PFSK-1 (cell line): ENCODE results near the gene RBM11.

Source experiments
- FOXP2 ChIP-seq: optimal IDR thresholded peaks from 2 replicates; pipeline ENCODE3; 2011; ENCODE audit warnings: borderline replicate concordance, control low read depth, inconsistent platforms; ENCODE audit not compliant: insufficient read depth; ENCODE audit errors: extremely low read length, extremely low read depth
- POLR2AphosphoS5 ChIP-seq: IDR thresholded peaks from 2 replicates; pipeline ENCODE4 v1.6.1; 2012; ENCODE audit warnings: low read depth, mild to moderate bottlenecking, control low read depth, low read length, moderate library complexity
- SIN3A ChIP-seq: IDR thresholded peaks from 2 replicates; pipeline ENCODE4 v1.6.1; 2012; ENCODE audit warnings: mild to moderate bottlenecking, low read length, moderate library complexity, borderline replicate concordance; ENCODE audit not compliant: insufficient read depth
- TAF1 ChIP-seq: IDR thresholded peaks from 2 replicates; pipeline ENCODE4 v1.6.1; 2012; ENCODE audit warnings: low read length, control low read depth, borderline replicate concordance; ENCODE audit not compliant: insufficient read depth
- TF ChIP-seq, protein P1 (sequence below), 2 experiments: IDR thresholded peaks; 2 replicates each; pipeline versions ENCODE4 v1.6.1 to v1.8.0; 2011 to 2012; ENCODE audit warnings: low read depth in 2 of 2, low read length in 2 of 2, control low read depth in 1 of 2, inconsistent platforms in 1 of 2, mild to moderate bottlenecking in 1 of 2, moderate library complexity in 1 of 2; ENCODE audit not compliant: insufficient read depth in 1 of 2

RBM11 gene

DNA sequence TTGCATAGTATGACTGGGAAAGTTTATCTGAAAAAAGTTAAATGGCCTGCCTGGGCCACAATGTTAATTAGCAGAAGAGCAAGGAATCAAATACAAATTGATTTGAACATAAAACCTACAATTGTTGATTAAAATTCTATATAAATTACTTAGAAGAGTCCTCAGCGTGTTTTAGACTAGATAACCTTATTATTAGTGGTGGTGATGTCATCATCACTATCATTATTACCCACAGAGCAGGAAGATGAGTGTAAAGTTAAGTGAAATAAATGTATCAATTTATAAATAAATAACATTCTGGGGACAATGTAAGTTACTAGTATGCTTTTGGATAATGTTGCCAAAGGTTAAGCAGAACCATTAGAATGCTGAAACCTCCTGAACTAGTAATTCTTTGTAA, 46.1 kb downstream of the RBM11 start:
- TF ChIP-seq POLR2AphosphoS5, result no peak
- no peak for TF ChIP-seq SIN3A
- TF ChIP-seq FOXP2, result no peak

DNA sequence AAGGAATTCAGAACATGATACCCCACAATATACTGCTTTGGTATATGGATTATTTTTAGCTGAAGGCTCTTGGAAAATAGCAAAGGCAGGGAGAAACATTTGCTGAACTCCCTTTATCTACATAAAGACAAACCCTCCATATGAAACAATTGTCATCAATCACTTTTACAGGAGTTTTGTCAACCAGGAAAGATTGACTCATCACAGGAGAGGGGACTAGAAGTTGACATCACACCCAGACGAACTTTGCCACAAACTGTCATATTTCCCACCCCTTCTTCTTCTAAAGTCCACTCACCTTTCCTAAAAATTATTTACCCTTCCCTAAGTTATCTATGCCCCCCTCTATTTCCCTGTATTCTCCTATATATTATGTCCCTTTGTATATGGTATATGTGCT, 47.9 kb downstream of the RBM11 start:
- no peak for TF ChIP-seq POLR2AphosphoS5
- no peak for TF ChIP-seq TAF1
- TF ChIP-seq FOXP2, result no peak
- TF ChIP-seq, protein P1, sequence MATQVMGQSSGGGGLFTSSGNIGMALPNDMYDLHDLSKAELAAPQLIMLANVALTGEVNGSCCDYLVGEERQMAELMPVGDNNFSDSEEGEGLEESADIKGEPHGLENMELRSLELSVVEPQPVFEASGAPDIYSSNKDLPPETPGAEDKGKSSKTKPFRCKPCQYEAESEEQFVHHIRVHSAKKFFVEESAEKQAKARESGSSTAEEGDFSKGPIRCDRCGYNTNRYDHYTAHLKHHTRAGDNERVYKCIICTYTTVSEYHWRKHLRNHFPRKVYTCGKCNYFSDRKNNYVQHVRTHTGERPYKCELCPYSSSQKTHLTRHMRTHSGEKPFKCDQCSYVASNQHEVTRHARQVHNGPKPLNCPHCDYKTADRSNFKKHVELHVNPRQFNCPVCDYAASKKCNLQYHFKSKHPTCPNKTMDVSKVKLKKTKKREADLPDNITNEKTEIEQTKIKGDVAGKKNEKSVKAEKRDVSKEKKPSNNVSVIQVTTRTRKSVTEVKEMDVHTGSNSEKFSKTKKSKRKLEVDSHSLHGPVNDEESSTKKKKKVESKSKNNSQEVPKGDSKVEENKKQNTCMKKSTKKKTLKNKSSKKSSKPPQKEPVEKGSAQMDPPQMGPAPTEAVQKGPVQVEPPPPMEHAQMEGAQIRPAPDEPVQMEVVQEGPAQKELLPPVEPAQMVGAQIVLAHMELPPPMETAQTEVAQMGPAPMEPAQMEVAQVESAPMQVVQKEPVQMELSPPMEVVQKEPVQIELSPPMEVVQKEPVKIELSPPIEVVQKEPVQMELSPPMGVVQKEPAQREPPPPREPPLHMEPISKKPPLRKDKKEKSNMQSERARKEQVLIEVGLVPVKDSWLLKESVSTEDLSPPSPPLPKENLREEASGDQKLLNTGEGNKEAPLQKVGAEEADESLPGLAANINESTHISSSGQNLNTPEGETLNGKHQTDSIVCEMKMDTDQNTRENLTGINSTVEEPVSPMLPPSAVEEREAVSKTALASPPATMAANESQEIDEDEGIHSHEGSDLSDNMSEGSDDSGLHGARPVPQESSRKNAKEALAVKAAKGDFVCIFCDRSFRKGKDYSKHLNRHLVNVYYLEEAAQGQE (IDR thresholded peaks at IDR 0.05; ENCODE audit: insufficient read depth in 1 of 2, low read depth in 2 of 2, low read length in 2 of 2), result no peak
- TF ChIP-seq SIN3A, result no peak

DNA sequence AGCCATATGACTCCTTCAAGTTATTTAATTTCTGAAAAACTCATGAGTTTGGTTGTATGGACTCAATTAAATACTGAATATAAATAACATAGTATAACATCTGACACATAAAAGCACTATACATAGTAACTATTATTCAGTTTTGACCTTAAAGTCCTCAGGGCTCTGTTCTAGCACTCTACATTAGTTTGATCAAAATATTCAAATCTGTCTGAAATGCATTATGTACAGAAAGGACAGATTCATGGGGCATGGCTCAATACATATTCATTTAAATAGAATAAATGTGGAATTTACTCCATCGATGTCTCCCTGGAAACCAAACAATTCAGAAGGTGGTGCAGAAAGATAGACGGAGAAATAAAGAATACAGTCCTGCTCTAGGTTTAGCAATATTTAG, 49.1 kb downstream of the RBM11 start:
- TF ChIP-seq SIN3A, result no peak
- no peak for TF ChIP-seq TAF1
- TF ChIP-seq, protein P1 (IDR thresholded peaks at IDR 0.05; ENCODE audit: insufficient read depth in 1 of 2, low read depth in 2 of 2, low read length in 2 of 2), result no peak
- TF ChIP-seq FOXP2, result no peak
- TF ChIP-seq POLR2AphosphoS5, result no peak

DNA sequence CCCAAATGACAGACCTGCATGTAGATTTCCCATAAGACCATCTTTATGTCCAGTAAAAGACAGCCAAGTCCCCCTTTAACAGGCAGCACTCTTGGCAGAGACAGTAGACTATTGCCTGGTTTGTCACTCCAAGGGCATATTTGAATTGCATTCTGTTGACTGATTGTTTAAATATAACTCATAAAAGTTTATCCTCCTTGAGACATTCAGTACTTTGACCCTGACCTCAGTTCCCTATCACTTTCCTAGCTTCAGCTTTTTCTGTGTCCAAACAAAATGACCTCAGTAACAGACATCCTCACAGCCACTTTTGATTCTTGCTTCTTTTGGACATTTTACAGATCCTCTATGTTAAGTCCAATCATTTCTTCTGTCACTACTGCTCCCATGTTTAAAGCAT, 51.1 kb downstream of the RBM11 start:
- TF ChIP-seq, protein P1 (IDR thresholded peaks at IDR 0.05; ENCODE audit: insufficient read depth in 1 of 2, low read depth in 2 of 2, low read length in 2 of 2), result no peak
- TF ChIP-seq TAF1 (no peak), SIN3A (no peak), POLR2AphosphoS5 (no peak), FOXP2 (no peak)

DNA sequence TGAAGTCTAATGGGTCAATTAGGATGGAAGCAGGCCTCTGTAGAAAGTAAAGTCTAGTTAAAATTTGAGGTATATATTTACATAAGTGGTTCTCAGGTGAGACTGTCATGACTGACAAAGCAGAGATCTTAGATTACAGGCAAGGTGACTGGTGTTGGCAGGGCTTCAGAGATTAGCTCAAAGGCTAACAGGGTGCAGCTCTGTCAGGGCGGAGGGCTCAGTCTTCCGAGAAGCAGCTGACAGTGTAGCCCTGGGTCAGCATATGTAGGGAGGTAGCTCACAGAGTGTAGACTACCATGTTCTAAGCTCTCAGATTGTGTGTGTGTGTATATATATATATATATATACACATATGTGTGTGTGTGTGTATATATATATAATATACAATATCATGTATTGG, 54.7 kb downstream of the RBM11 start:
- TF ChIP-seq FOXP2, result no peak
- TF ChIP-seq SIN3A, result no peak
- no peak for TF ChIP-seq TAF1
- TF ChIP-seq, protein P1 (IDR thresholded peaks at IDR 0.05; ENCODE audit: insufficient read depth in 1 of 2, low read depth in 2 of 2, low read length in 2 of 2), result no peak
- no peak for TF ChIP-seq POLR2AphosphoS5
